T-cell (primary cell): ENCODE measurements around the gene ELL. TPM values are rescaled to one million over a fixed set of nuclear protein-coding genes. Genes with fewer than 3 reads are reported as not detected.

Experiments
- ATAC-seq, 4 experiments: fragments of 200-7000 bp in 3 of 4; fragments of 150-1000 bp in 1 of 4; cut with Tn5 transposase; replicated peaks in 1 of 4; 1 replicate in 3 of 4; 2 replicates in 1 of 4; pipeline ENCODE4 v1.10.0; 2021; ENCODE audit warnings: moderate library complexity in 3 of 4, mild to moderate bottlenecking in 2 of 4, moderate number of reproducible peaks in 1 of 4
- CTCF ChIA-PET, 2 donors: fragments of 300-600 bp; sonication (Branson Sonifier 250); formaldehyde crosslinking; loops; one replicate each; lab custom pipeline; 2022; ENCODE audit warnings: antibody characterized with exemption in 2 of 2; lab: Charles Lee
- POLR2A ChIA-PET, 2 donors: fragments of 300-600 bp; sonication (Branson Sonifier 250); formaldehyde crosslinking; loops; one replicate each; lab custom pipeline; 2022; ENCODE audit warnings: antibody characterized with exemption in 2 of 2; lab: Charles Lee
- DNase-seq, 35 experiments: peaks; one replicate each; pipeline versions ENCODE4 v3.0.0 to v3.0.0-alpha.2; 2013 to 2023
- H3K27ac ChIP-seq: one replicate; pipeline ENCODE4 v1.5.1; 2013; ENCODE audit warnings: low read length
- H3K27me3 ChIP-seq, 2 experiments: replicated peaks in 1 of 2; 1 replicate in 1 of 2; 2 replicates in 1 of 2; pipeline versions ENCODE4 v1.6.1 to v1.7.0; 2013; ENCODE audit warnings: low read length in 1 of 2, mixed read lengths in 1 of 2; ENCODE audit not compliant: control insufficient read depth in 2 of 2, insufficient read depth in 2 of 2; ENCODE audit errors: extremely low read depth in 1 of 2
- H3K36me3 ChIP-seq, 2 donors: 1 replicate in 1 of 2; 2 replicates in 1 of 2; pipeline versions ENCODE4 v1.6.1 to v1.7.0; 2013; ENCODE audit warnings: low read length in 1 of 2; ENCODE audit not compliant: control insufficient read depth in 2 of 2, insufficient read depth in 1 of 2; ENCODE audit errors: extremely low read depth in 1 of 2
- H3K4me1 ChIP-seq, 2 experiments: 1 replicate in 1 of 2; 2 replicates in 1 of 2; pipeline versions ENCODE4 v1.6.1 to v1.7.0; 2013; ENCODE audit warnings: low read length in 2 of 2, mixed read lengths in 1 of 2; ENCODE audit not compliant: insufficient read depth in 2 of 2, control insufficient read depth in 1 of 2; ENCODE audit errors: extremely low read depth in 1 of 2
- H3K4me3 ChIP-seq, 2 donors: 1 replicate in 1 of 2; 2 replicates in 1 of 2; pipeline versions ENCODE4 v1.5.1 to v1.7.0; 2013; ENCODE audit warnings: mild to moderate bottlenecking in 2 of 2, low read length in 1 of 2, moderate library complexity in 1 of 2; ENCODE audit not compliant: control insufficient read depth in 1 of 2; ENCODE audit errors: extremely low read depth in 1 of 2
- H3K9me3 ChIP-seq: 2 replicates; pipeline ENCODE4 v1.7.0; 2013
- H3K27ac Mint-ChIP-seq, 2 donors: one replicate each; pipeline ENCODE4 v1.8.0; 2020 to 2021; ENCODE audit warnings: mild to moderate bottlenecking in 2 of 2, mixed read lengths in 2 of 2
- H3K27me3 Mint-ChIP-seq, 2 donors: one replicate each; pipeline ENCODE4 v1.8.0; 2021 to 2022; ENCODE audit warnings: mixed read lengths in 2 of 2
- H3K36me3 Mint-ChIP-seq: one replicate; pipeline ENCODE4 v1.8.0; 2021; ENCODE audit warnings: mixed read lengths
- H3K4me1 Mint-ChIP-seq, 3 donors: one replicate each; pipeline ENCODE4 v1.8.0; 2020 to 2022; ENCODE audit warnings: mixed read lengths in 3 of 3, mild to moderate bottlenecking in 1 of 3
- H3K4me3 Mint-ChIP-seq, 3 donors: one replicate each; pipeline ENCODE4 v1.8.0; 2020 to 2022; ENCODE audit warnings: mild to moderate bottlenecking in 3 of 3, mixed read lengths in 3 of 3, moderate library complexity in 3 of 3
- H3K9me3 Mint-ChIP-seq, 3 donors: one replicate each; pipeline ENCODE4 v1.8.0; 2020 to 2022; ENCODE audit warnings: mixed read lengths in 3 of 3
- WGBS: methylation state at CpG from one replicate; pipeline ENCODE4 v1.1.5; 2013; ENCODE audit warnings: missing lambda C conversion rate; ENCODE audit not compliant: insufficient coverage; 5-methylcytosine and 5-hydroxymethylcytosine counted together
- total RNA-seq, 35 experiments: library from RNA in 6 of 35; stranded (reverse) in 6 of 35; fragments of 120-200 nt in 1 of 35; gene quantifications; one replicate each; pipeline versions ENCODE4 v1.2.1 to v1.2.4 and lab custom pipeline; 2013 to 2026

Gene ELL
- total RNA-seq, 5 donors from 2014 or later (not counting 1 experiment from before 2014, with no cell fraction given): 27.2 to 46.4 (median 33.4) TPM

DNA sequence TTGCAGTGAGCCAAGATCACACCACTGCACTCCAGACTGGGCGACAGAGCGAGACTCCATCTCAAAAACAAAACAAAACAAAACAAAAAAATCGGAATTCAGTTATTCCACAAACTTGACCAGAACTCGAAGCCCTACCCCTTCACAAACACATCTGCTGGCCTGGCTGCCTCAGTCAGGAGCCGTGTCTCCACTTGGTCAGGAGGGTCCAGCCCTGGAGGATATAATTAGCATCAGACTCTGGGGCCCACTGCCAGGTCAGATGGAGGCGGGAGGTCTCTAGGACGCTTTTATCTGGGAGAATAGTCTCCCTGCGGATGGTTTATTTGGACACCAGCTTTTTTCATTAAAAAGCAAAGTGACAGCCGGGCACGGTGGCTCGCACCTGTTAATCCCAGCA, 8.0 kb downstream of the ELL start:
- ChIA-PET POLR2A (no interaction called here), CTCF (interaction anchor here in 1 of 2 donors (0.7 to 1.0 kb wide), 2 partner anchors 17 to 103 kb away, joined by 3 read pairs; no protein-coding TSS in a partner anchor)
- Mint-ChIP-seq H3K36me3 (no peaks in the 10 kb centered on the region), H3K4me1 (peaks cover 37 to 71% (median 59%) of the 10 kb centered on the region in 3 donors), H3K27ac (peak overlapping the region in 1 of 2 donors; percentile 39), H3K4me3 (no peak overlapping the region), H3K9me3 (no peaks in the 10 kb centered on the region), H3K27me3 (no peaks in the 10 kb centered on the region)
- H3K36me3 ChIP-seq: peaks cover 0 to 3% of the 10 kb centered on the region in 2 donors
- no peaks in the 10 kb centered on the region for H3K27me3 ChIP-seq
- no peak for ATAC-seq
- H3K4me1 ChIP-seq: peaks cover 0 to 84% of the 10 kb centered on the region in 2 experiments
- no peaks in the 10 kb centered on the region for H3K9me3 ChIP-seq
- H3K4me3 ChIP-seq: no peak overlapping the region
- WGBS: 85% methylated on average over 9 of the region's 11 CpGs
- no peak overlapping the region for H3K27ac ChIP-seq
- DNase-seq: no peak

DNA sequence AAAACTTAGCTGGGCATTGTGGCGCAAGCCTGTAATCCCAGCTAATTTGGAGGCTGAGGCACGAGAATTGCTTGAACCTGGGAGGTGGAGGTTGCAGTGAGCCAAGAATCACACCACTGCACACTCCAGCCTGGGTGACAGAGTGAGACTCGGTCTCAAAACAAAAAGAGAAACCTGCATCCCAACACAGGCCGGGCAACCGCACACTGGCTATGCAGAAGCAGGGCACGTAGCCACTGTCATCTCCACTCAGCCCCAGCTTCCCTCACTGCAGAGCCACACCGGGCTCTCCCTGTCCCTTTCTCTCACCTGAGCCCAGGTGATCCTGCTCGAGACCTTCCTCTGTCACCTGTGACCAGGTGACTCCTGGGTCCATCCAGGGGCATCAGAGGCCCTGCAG, 11.7 kb downstream of the ELL start:
- H3K36me3 ChIP-seq: peaks cover 0 to 3% of the 10 kb centered on the region in 2 donors
- ATAC-seq (no peak), DNase-seq (no peak)
- ChIA-PET CTCF (no interaction called here), POLR2A (no interaction called here)
- peak overlapping the region; percentile 29 for H3K27ac ChIP-seq
- Mint-ChIP-seq H3K27ac (peak overlapping the region; percentile 39 to 55), H3K4me3 (no peak overlapping the region), H3K9me3 (no peaks in the 10 kb centered on the region), H3K27me3 (no peaks in the 10 kb centered on the region), H3K4me1 (peaks cover 42 to 81% (median 76%) of the 10 kb centered on the region in 3 donors), H3K36me3 (no peaks in the 10 kb centered on the region)
- H3K4me3 ChIP-seq: no peak overlapping the region
- peaks cover 14 to 86% of the 10 kb centered on the region in 2 experiments for H3K4me1 ChIP-seq
- no peaks in the 10 kb centered on the region for H3K27me3 ChIP-seq
- 88% methylated on average over 6 of the region's 8 CpGs for WGBS
- no peaks in the 10 kb centered on the region for H3K9me3 ChIP-seq

DNA sequence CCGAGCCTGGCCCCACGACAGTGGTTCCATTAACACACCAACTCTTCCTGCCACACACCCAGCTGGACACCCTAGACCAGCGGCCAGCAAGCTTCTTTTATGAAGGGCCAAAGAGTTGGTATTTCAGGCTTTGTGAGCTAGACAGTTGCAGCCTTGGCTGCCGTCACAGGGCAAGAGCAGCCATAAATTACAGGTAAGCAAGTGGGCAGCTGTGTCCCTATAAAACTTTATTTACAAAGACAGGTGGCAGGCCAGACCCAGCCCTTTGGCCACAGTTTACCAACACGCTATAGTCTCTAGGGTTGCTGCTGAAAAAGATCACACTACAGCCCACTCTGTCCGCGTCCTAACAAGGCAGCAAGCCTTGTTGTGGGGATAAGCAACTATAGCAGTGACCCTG, 13.3 kb downstream of the ELL start:
- peak overlapping the region; percentile 34 to 46 for H3K27ac Mint-ChIP-seq
- H3K4me3 Mint-ChIP-seq: no peak overlapping the region
- no peaks in the 10 kb centered on the region for H3K36me3 ChIP-seq
- no CpG with 5 or more reads among the region's 7 CpGs for WGBS
- no peak for ATAC-seq
- CTCF ChIA-PET: interaction anchor here in 1 of 2 donors (0.8 to 1.1 kb wide), 2 partner anchors 12 to 13 kb away, joined by 3 to 5 read pairs; partner anchors contain the start of gene ELL
- H3K9me3 Mint-ChIP-seq: no peaks in the 10 kb centered on the region
- H3K4me1 Mint-ChIP-seq: peaks cover 53 to 84% (median 78%) of the 10 kb centered on the region in 3 donors
- H3K4me3 ChIP-seq: no peak overlapping the region
- H3K4me1 ChIP-seq: peaks cover 14 to 88% of the 10 kb centered on the region in 2 experiments
- no peaks in the 10 kb centered on the region for H3K27me3 Mint-ChIP-seq
- DNase-seq: no peak
- POLR2A ChIA-PET: no interaction called here
- peak overlapping the region; percentile 63 for H3K27ac ChIP-seq
- H3K9me3 ChIP-seq: no peaks in the 10 kb centered on the region
- H3K36me3 Mint-ChIP-seq: no peaks in the 10 kb centered on the region
- H3K27me3 ChIP-seq: no peaks in the 10 kb centered on the region

DNA sequence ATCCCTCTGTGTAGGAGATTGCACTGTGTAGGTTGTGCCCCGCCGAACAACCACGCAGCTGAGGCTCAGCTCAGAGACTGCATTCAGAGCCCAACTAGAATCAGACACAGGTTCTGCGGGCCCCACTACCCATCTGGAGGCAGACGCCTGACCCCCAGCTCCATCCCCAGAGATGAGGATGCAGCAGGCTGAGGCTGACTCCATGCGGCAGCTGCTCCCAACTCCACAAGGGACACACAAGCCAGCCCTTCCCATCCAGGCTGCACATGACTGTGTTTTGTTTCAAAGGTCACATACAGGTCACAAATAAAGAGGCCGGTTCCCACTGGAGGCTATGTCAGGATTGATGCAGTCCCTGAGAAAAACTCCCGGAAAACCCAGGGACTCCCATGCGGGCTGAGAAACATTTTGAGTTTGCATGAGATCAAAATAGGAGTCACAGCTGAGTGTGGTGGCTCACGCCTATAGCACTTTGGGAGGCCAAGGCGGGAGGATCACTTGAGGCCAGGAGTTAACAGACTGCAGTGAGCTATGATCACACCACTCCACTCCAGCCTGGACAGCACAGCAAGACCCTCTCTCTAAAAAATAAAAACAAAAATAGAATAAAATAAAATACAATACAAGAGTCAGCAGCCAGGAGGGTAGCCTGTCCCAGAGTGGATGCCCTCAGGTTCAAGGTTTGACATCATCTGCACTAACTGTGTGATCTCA, 14.0 kb downstream of the ELL start:
- peak overlapping the region; percentile 52 to 78 (median 66) for H3K4me3 Mint-ChIP-seq
- POLR2A ChIA-PET: no interaction called here
- no peaks in the 10 kb centered on the region for H3K36me3 ChIP-seq
- H3K27ac ChIP-seq: peak overlapping the region; percentile 63
- peak overlapping the region; percentile 90 to 93 for H3K27ac Mint-ChIP-seq
- H3K9me3 ChIP-seq: no peaks in the 10 kb centered on the region
- CTCF ChIA-PET: interaction anchor here in 1 of 2 donors (1.1 kb wide), 1 partner anchor 12 kb away, joined by 5 read pairs; no protein-coding TSS in a partner anchor
- H3K4me3 ChIP-seq: no peak overlapping the region
- ATAC-seq: peak in 3 of 4 experiments; percentile 7 to 23 (median 10)
- H3K4me1 Mint-ChIP-seq: peaks cover 52 to 83% (median 78%) of the 10 kb centered on the region in 3 donors
- H3K4me1 ChIP-seq: peaks cover 14 to 90% of the 10 kb centered on the region in 2 experiments
- no peaks in the 10 kb centered on the region for H3K9me3 Mint-ChIP-seq
- H3K36me3 Mint-ChIP-seq: no peaks in the 10 kb centered on the region
- H3K27me3 ChIP-seq: no peaks in the 10 kb centered on the region
- WGBS: 83% methylated on average over 7 of the region's 11 CpGs
- DNase-seq: no peak
- no peaks in the 10 kb centered on the region for H3K27me3 Mint-ChIP-seq

DNA sequence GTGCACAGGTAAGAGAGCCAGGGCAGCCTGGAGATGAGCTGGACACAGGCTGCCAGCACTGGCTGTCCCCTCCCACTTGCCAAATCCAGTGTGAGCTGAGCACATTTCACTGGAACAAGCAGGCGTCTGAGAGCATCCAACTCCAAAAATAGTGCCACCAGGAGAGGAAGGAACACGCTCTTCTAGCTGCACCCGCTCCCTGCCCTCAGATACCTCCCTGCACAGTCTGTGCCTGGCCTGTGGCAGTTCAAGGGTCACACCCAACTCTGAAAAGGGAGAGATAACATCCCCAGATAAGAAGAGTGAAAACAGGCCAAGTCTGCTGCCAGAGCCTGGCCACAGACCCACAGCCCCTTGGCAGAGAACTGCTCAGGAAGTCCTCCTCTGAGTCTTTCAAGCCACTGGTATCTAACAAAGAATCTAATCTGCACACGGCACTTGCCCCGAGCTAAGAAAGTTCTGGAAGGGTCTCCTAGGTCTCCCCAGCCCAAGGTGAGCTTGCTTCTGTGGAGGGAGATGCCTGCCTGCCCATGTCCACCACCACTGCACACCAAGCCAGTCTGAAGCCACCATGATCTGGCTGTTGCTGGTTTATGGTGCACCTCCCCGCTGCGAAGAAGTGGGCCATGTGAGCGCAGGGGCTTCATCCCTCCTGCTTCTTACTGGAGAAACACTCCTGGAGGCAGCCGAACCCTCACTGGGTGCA, 14.7 kb downstream of the ELL start:
- H3K27ac ChIP-seq: peak overlapping the region; percentile 63
- no peaks in the 10 kb centered on the region for H3K27me3 Mint-ChIP-seq
- H3K9me3 Mint-ChIP-seq: no peaks in the 10 kb centered on the region
- peaks cover 53 to 84% (median 80%) of the 10 kb centered on the region in 3 donors for H3K4me1 Mint-ChIP-seq
- peak overlapping the region; percentile 90 to 93 for H3K27ac Mint-ChIP-seq
- H3K36me3 ChIP-seq: no peaks in the 10 kb centered on the region
- no peaks in the 10 kb centered on the region for H3K36me3 Mint-ChIP-seq
- no peaks in the 10 kb centered on the region for H3K27me3 ChIP-seq
- DNase-seq (peak in 7 of 35 experiments; percentile 18 to 51 (median 32)), ATAC-seq (peak; percentile 50 to 78 (median 66))
- WGBS: 52% methylated on average over 7 of the region's 9 CpGs
- no peaks in the 10 kb centered on the region for H3K9me3 ChIP-seq
- peaks cover 14 to 91% of the 10 kb centered on the region in 2 experiments for H3K4me1 ChIP-seq
- H3K4me3 ChIP-seq: peak overlapping the region in 1 of 2 donors; percentile 2
- ChIA-PET POLR2A (no interaction called here), CTCF (interaction anchor here in 1 of 2 donors (1.0 to 1.5 kb wide), 2 partner anchors 11 to 16 kb away, joined by 4 to 7 read pairs; no protein-coding TSS in a partner anchor)
- H3K4me3 Mint-ChIP-seq: peak overlapping the region; percentile 52 to 78 (median 66)
